EL (cell line): ENCODE data around the gene GATB.

Source experiments
- DNase-seq: peaks from one replicate; pipeline ENCODE4 v3.0.0-alpha.2; 2016

Gene GATB

DNA sequence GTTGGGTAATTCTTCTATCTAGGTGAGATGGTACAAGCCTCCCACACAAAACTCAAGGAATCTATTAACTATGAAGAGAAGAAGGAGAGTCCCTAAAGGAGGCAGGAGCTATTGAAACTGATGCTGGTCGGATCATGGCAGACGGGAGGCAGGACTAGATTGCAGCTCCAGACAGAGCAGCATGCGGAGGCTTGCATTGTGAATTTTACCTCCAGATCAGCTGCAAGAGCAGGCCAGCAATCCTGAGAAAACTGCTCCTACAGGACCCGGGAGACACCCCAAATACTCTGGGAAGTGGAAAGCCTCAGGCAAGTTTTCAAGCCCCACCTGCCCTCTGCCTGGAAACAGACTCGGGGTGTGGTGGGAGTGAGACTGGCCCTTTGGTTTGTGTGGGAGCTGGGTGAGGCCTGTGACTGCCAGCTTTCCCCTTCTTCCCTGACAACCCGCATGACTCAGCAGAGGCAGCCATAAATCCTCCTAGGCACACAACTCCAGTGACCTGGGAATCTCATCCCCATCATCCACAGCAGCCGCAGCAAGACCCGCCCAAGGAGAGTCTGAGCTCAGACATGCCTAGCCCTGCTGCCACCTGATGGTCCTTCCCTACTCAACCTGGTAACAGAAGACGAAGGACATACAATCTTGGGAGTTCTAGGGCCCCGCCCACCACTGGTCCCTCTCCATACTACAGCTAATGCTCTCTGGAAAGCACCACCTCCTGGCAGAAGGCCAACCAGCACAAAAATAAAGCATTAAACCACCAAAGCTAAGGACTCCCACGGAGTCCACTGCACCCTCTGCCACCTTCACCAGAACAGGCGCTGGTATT is 30.9 kb downstream of the GATB start:
- DNase-seq, result peak; percentile 30

DNA sequence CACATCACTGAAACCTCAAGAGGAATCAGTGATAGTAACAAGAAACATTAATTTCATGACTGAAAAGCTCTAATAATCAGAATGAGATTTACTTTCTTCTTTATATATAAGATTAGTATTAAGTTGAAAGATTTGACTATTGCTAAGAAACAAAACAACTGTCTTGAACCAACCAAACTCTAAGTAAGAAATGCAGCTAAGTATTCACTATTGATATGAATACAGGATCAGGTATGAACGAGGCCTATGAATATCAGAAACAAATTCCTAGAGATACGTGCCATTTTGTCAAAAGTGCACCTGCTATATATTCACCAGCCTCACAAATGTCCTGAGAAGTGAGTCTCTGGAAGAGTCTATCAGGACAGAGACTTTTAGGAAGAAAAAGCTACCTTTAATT is 32.1 kb downstream of the GATB start:
- no peak for DNase-seq

DNA sequence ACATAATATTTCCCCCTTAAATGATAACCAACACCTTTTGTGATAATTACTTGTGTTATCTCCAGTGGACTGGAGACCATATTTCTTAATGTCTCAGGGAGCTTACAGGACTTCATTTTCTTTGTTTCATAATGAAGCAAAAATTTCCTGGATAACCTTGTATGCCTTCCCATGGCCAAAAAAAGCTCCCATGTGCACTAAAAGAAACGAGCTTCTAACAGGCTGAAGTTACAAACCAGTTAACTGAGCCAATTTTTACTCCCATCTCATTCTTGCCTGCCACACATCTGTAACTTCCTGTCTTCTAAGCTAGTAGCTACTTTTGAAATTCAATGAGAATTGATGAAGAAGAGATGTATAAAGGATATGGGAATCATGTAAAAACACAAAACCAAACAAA is 32.8 kb downstream of the GATB start:
- DNase-seq, result no peak

GRCh38 chr4:151727365-151727764 is 33.4 kb downstream of the GATB start:
- no peak for DNase-seq

- DNase-seq, result no peak
These were observed 35.7 kb downstream of the GATB start for GRCh38 chr4:151725087-151725486.

DNA sequence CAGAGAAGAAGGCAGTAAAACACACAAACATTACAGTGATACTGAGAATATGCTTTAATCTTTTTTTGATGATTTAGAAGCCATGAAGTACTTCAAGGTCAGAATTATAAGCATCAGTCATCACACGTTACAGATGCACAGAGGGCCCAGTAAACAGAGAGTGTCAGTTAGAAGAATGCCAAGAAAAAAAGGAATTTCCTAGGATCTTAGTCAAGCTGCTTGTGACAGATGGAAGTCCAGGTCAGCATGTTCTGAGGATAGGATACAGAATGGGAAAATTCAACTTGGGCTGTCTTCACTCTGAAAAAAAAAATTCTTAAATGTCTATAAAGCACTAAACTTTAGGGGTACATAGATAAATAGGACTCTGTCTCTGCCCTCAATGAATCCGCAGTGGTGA is 38.9 kb downstream of the GATB start:
- no peak for DNase-seq

DNA sequence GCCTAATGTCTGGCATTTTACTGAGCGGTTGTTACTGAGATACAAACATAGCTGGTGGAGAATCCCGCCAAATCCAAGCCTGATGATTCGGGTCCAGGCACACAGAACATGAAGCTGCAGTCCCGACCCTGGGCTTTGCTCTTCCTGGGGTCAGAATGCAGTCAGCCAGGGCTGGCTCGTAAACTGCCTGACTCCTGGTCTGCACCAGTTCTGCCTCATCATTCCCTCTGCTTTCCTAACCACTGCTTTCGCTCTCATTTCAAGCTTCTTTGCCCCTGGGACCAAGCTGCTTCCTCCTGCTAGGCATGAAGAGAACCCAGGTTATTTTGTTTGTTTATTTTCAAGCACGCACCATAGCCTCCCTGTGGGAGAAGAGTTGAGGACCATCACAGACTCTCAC is 39.3 kb downstream of the GATB start:
- no peak for DNase-seq

DNA sequence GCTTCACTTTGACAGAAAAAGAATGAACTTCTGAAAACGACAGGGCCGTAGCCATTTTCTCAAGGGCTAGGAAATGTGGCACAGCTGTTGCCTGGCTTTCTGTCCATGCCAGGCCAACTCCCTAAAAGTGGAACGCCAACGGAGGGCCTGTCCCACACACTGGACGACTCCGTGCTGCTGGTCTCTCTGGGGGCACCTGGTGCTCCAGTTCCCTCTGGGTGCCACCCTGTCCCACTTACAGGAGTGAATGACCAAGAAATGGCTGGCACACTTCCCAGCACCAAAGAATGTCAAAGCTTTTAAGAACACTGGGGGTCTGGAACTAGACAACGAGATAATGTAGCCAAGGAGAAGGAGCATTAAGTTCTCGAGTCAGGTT is 40.9 kb downstream of the GATB start:
- DNase-seq, result no peak

DNA sequence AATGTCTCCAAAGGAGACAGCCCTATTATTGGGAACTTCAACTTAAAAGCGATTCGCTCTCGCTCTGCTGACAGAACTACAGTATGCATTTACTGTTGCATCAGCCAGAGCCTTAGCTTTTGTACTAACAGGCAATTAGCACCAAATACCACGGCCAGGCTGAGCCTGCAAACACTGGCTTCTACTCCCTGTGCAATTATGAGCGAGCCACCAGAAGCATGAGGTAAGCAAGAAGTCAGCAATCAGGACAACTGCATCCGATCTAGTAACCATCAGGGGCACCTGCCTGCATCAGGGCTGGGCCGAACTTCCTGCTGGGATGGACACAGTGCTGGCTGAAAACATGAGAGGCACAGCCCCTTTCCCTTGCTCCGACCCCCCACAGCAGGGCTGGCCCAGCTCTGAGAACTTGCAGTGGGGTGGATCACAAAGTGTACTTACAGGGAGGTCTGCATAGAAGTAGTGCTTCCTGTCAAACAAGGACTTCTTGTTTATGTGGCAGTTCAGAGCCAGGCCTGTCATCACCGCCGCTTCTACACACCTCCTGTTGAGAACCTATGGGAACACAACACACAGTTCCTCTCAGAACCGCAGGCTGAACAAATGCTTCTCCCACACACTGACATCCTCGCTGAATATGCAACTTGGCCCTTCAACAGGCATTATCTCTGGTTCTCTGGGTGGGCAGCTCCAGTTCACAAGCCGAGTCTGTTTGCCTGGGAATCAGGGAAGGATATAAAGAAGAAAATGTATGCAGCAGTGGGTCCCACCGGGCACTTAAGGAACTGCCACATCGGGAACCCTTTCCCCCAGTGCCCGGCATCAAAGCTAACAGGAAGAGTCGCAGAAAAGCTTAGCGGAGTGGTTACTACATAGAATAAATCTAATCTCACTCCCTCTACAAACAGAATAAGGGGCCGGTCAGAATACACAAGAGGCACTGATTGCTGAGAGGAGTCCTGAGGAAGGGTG is 41.5 kb downstream of the GATB start:
- DNase-seq, result no peak

GRCh38 chr4:151717909-151718628 is 42.7 kb downstream of the GATB start:
- DNase-seq, result no peak

- no peak for DNase-seq
These were observed 43.5 kb downstream of the GATB start for GRCh38 chr4:151717314-151717713.

DNA sequence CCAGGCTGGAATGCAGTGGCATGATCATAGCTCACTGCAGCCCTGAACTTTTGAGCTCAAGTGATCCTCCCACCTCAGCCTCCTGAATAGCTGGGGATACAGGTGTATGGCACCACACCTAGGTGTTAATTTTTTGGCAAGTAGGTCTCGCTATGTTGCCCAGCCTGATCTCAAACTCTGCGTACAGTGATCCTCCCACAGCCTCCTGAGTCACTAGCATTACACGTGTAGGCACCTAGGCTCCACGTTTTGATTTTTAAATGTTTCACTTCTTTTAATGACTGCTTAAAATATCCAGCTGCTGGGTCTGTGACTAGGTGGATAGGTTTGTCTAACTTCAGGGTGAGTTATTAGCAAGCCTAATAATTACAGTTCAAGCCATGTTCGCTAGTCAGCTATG is 44.5 kb downstream of the GATB start:
- no peak for DNase-seq

GRCh38 chr4:151715881-151716280 is 44.9 kb downstream of the GATB start:
- DNase-seq, result no peak

- DNase-seq, result no peak
These were observed 48.0 kb downstream of the GATB start for GRCh38 chr4:151712777-151713176.

GRCh38 chr4:151711646-151712045 is 49.2 kb downstream of the GATB start:
- no peak for DNase-seq

DNA sequence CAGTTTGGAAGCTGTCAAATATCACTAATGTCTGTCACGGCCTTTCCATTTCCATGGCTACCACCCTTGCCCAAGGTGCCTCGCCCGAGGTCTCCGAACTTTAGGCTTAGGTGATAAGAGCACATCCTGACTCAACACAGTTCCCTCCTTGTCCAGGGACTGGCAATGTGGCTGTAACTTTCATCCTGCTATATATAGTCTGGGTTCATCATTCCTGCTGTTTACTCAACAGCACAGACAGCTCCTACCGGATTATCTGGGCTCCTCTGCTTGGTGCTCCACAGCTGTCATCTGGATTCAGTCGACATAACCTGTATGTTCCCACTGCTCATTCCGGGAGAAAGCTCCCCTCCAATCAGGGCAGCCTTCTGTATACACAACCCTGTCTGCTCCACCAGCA is 51.2 kb downstream of the GATB start:
- DNase-seq, result no peak

- no peak for DNase-seq
These were observed 51.7 kb downstream of the GATB start for GRCh38 chr4:151709071-151709470.

GRCh38 chr4:151708100-151708499 is 52.7 kb downstream of the GATB start:
- DNase-seq, result no peak

- no peak for DNase-seq
These were observed 57.4 kb downstream of the GATB start for GRCh38 chr4:151703401-151703800.

GRCh38 chr4:151702256-151702655 is 58.6 kb downstream of the GATB start:
- no peak for DNase-seq

DNA sequence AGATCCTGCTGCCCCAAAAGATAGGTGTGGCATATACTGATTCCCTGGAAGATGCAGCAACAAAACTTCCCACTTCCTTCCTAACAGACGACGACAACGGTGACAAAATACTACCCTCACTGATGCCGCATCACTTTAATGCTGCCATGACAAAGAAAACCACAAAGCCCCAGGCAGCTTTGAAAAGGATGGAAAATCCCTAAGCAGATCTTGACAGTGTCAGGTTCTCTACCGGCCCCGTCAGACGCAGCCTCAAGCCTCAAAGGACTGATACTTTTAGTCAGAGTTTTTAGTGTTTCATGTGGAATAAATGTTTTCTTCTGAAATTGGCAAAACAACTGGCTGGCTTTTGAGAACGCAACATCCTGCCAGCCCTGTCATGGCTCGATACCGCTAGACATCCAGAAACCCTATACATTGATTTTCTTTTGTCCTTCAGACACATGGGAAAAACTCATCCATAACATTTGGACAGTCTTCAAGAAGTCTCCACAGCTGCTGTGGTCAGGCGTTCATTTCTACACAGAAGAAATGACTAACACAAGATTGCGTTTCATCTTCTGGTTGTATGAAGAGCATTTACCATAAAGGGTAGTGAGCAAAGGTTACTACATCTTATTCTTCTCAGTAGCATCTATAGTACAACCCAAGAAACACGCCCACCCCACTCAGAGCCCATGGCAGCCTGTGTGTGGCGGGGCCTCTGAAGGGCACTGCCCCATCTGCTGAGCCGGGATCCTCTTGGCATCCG is 60.1 kb downstream of the GATB start:
- DNase-seq, result no peak

GRCh38 chr4:151698213-151698612 is 62.6 kb downstream of the GATB start:
- no peak for DNase-seq
